Fibroblast of mammary gland (primary cell): ENCODE results near the gene GOLGA2.

ENCODE experiments used
- DNase-seq: peaks from one replicate; pipeline ENCODE4 v3.0.0-alpha.2; 2010; ENCODE audit warnings: low read depth
- H3K4me3 ChIP-seq: 2 replicates; pipeline ENCODE4 v1.5.1; 2011; ENCODE audit warnings: low read depth, mild to moderate bottlenecking, low read length, moderate library complexity; ENCODE audit not compliant: control insufficient read depth
- CTCF ChIP-seq: conservative IDR thresholded peaks from 2 replicates; pipeline ENCODE4 v1.5.1; 2011; ENCODE audit warnings: low read depth, low read length, inconsistent platforms; ENCODE audit not compliant: control insufficient read depth, insufficient read depth

Gene GOLGA2

GRCh38 chr9:128250839-128251731, 24.7 kb downstream of the GOLGA2 start:
- no peak for TF ChIP-seq CTCF
- peak overlapping the region; percentile 8 for H3K4me3 ChIP-seq
- no peak for DNase-seq

GRCh38 chr9:128249908-128250838, 25.6 kb downstream of the GOLGA2 start:
- DNase-seq: peak; percentile 75

GRCh38 chr9:128249558-128249907, 26.3 kb downstream of the GOLGA2 start:
- no peak for TF ChIP-seq CTCF
- no peak for DNase-seq
- no peak overlapping the region for H3K4me3 ChIP-seq

More at GRCh38 chr9:128249908-128250838, 25.6 kb downstream of the GOLGA2 start:
- TF ChIP-seq CTCF: no peak
- H3K4me3 ChIP-seq: no peak overlapping the region

DNA sequence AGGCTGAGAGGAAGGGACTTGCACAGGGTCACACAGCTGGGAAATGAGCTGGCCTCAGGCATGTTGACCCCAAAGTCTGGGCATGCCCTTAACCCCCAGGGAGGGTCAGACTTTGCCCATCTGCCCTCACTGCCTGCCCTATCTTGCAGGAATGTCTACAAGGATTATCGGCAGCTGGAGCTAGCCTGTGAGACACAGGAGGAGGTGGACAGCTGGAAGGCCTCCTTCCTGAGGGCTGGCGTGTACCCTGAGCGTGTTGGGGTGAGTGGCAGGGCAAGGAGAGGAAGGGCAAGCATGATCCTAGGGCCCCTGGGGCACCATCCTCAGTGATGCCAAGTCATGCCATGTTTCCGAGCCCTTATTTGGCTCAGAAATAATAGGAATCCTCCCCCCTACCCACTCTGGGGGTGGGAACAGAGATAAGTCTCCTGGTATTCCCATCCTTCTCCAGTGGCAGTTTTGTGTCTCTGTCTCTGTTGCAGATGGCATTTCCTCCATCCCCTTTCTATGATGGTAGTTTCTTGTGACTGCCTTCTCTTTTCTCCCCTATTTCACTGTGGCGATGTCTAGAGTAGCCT, 28.5 kb downstream of the GOLGA2 start:
- no peak for DNase-seq
- TF ChIP-seq CTCF: no peak
- H3K4me3 ChIP-seq: no peak overlapping the region

- no peak for TF ChIP-seq CTCF
- no peak overlapping the region for H3K4me3 ChIP-seq
- no peak for DNase-seq
These were observed 29.3 kb downstream of the GOLGA2 start for GRCh38 chr9:128246471-128246870.

DNA sequence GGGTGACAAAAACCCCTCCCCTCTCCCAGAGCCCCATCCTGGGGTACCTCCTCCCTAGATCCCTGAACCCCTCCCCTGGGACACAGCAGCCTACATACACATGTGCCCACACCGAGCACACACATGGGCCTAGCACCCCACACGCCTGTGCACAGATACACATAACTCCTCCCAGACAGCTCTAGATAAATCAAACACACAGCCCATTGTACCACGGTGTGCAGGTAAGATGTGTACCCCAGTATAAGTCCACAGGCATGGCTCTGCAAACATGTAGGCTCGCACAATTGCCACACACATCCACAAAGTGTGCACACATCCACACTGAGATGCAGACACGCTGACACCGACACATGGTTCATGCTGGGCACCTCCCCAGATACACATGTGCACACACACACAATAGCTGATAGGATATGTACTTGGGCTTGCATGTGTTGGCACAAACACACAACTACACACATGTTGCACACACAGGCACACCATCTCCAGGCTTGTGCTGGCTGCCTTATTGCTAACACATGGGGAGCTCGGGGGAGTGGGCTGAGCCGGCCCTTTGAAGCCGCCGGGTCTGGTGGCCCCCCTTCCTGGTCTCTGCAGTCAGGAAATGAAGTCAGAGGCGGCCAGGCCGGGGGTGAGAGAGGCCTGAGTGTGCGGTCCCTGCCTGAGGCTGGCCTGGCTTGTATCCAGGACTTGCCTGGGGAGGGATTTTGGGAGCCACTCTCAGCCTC, 30.2 kb downstream of the GOLGA2 start:
- no peak for TF ChIP-seq CTCF
- no peak overlapping the region for H3K4me3 ChIP-seq
- peak; percentile 82 for DNase-seq
